B cell (primary cell): ENCODE results near the gene NIPA2. TPM values are rescaled to one million over a fixed set of nuclear protein-coding genes. Genes with fewer than 3 reads are reported as not detected.

ENCODE experiments used
- ATAC-seq: fragments of 200-7000 bp; cut with Tn5 transposase; one replicate; pipeline ENCODE4 v1.10.0; 2021; ENCODE audit warnings: low read depth, mild to moderate bottlenecking, moderate number of reproducible peaks, moderate library complexity
- CTCF ChIA-PET: fragments of 350-600 bp; sonication (Branson Sonifier 250); formaldehyde crosslinking; loops from one replicate; lab custom pipeline; 2021; ENCODE audit warnings: antibody characterized with exemption, inconsistent platforms; lab: Charles Lee
- POLR2A ChIA-PET: fragments of 350-600 bp; sonication (Branson Sonifier 250); formaldehyde crosslinking; loops from one replicate; lab custom pipeline; 2021; ENCODE audit warnings: antibody characterized with exemption; lab: Charles Lee
- DNase-seq: peaks from one replicate; pipeline ENCODE4 v3.0.0; 2013
- H2AFZ ChIP-seq: 2 replicates; pipeline ENCODE4 v1.6.1; 2012; ENCODE audit warnings: mild to moderate bottlenecking, low read depth, low read length; ENCODE audit not compliant: insufficient read depth, poor library complexity, severe bottlenecking
- H3K27ac ChIP-seq, 2 donors: 1 replicate in 1 of 2; 2 replicates in 1 of 2; pipeline ENCODE4 v1.5.1; 2012 to 2013; ENCODE audit warnings: low read length in 2 of 2, mild to moderate bottlenecking in 2 of 2, moderate library complexity in 1 of 2
- H3K27me3 ChIP-seq, 4 experiments: fragments of 200-600 bp in 1 of 4; sonication (generic) in 1 of 4; replicated peaks in 1 of 4; 1 replicate in 2 of 4; 2 replicates in 2 of 4; pipeline versions ENCODE4 v1.6.1 to v1.7.0; 2013 to 2016; ENCODE audit warnings: low read length in 3 of 4, mild to moderate bottlenecking in 2 of 4, mixed read lengths in 1 of 4, moderate library complexity in 1 of 4; ENCODE audit not compliant: insufficient read depth in 4 of 4, control insufficient read depth in 3 of 4; ENCODE audit errors: control extremely low read depth in 1 of 4
- H3K36me3 ChIP-seq, 2 experiments: replicated peaks in 1 of 2; 1 replicate in 1 of 2; 2 replicates in 1 of 2; pipeline versions ENCODE4 v1.6.1 to v1.7.1; 2013; ENCODE audit warnings: low read length in 1 of 2; ENCODE audit not compliant: insufficient read depth in 2 of 2, control insufficient read depth in 1 of 2; ENCODE audit errors: control extremely low read depth in 1 of 2, extremely low read depth in 1 of 2
- H3K4me1 ChIP-seq, 2 donors: fragments of 200-600 bp in 1 of 2; sonication (generic) in 1 of 2; 1 replicate in 1 of 2; 2 replicates in 1 of 2; pipeline versions ENCODE4 v1.5.1 to v1.6.1; 2013 to 2017; ENCODE audit warnings: low read length in 2 of 2; ENCODE audit not compliant: control insufficient read depth in 2 of 2, insufficient read depth in 2 of 2
- H3K4me2 ChIP-seq: replicated peaks from 2 replicates; pipeline ENCODE3; 2012; ENCODE audit warnings: mild to moderate bottlenecking, low read depth, low read length; ENCODE audit not compliant: poor library complexity, severe bottlenecking
- H3K4me3 ChIP-seq, 5 experiments: fragments of 200-600 bp in 1 of 5; sonication (generic) in 1 of 5; 1 replicate in 3 of 5; 2 replicates in 2 of 5; pipeline versions ENCODE4 v1.5.1 to v1.7.0; 2011 to 2016; ENCODE audit warnings: low read length in 4 of 5, mild to moderate bottlenecking in 4 of 5, low read depth in 2 of 5, control low read depth in 1 of 5, moderate library complexity in 1 of 5; ENCODE audit not compliant: insufficient read depth in 1 of 5; ENCODE audit errors: control extremely low read depth in 1 of 5, extremely low read depth in 1 of 5
- H3K79me2 ChIP-seq: fragments of 200-600 bp; sonication (generic); one replicate; pipeline ENCODE4 v1.6.0; 2016; ENCODE audit warnings: low read length; ENCODE audit not compliant: control insufficient read depth, insufficient read depth
- H3K9ac ChIP-seq: fragments of 200-600 bp; sonication (generic); 2 replicates; pipeline ENCODE4 v1.6.1; 2017; ENCODE audit warnings: mild to moderate bottlenecking, low read length, moderate library complexity
- H3K9me3 ChIP-seq, 3 donors: one replicate each; pipeline versions ENCODE4 v1.6.1 to v1.7.1; 2013; ENCODE audit warnings: low read length in 2 of 3; ENCODE audit not compliant: control insufficient read depth in 2 of 3, insufficient read depth in 1 of 3; ENCODE audit errors: control extremely low read depth in 1 of 3
- H4K20me1 ChIP-seq: 2 replicates; pipeline ENCODE4 v1.6.0; 2012; ENCODE audit warnings: mild to moderate bottlenecking, low read length; ENCODE audit not compliant: insufficient read depth, control insufficient read depth, poor library complexity, severe bottlenecking
- H3K27ac Mint-ChIP-seq: one replicate; pipeline ENCODE4 v1.8.0; 2021; ENCODE audit warnings: mixed read lengths
- H3K27me3 Mint-ChIP-seq: one replicate; pipeline ENCODE4 v1.8.0; 2021; ENCODE audit warnings: mixed read lengths
- H3K4me1 Mint-ChIP-seq: one replicate; pipeline ENCODE4 v1.8.0; 2021; ENCODE audit warnings: mixed read lengths
- H3K4me3 Mint-ChIP-seq: one replicate; pipeline ENCODE4 v1.8.0; 2021; ENCODE audit warnings: mixed read lengths
- H3K9me3 Mint-ChIP-seq: one replicate; pipeline ENCODE4 v1.8.0; 2022; ENCODE audit warnings: mixed read lengths; ENCODE audit not compliant: insufficient read depth
- CTCF ChIP-seq: fragments of 200-600 bp; IDR thresholded peaks from one replicate; pipeline ENCODE4 v1.8.0; 2022; ENCODE audit warnings: antibody characterized with exemption, mild to moderate bottlenecking
- EZH2 ChIP-seq: IDR thresholded peaks from 2 replicates; pipeline ENCODE4 v1.6.1; 2012; ENCODE audit warnings: borderline replicate concordance, low read depth, mild to moderate bottlenecking, moderate library complexity, low read length; ENCODE audit not compliant: insufficient read depth, poor library complexity, severe bottlenecking
- WGBS: methylation state at CpG from one replicate; pipeline ENCODE4 v1.1.5; 2013; ENCODE audit warnings: missing lambda C conversion rate; ENCODE audit not compliant: insufficient coverage; 5-methylcytosine and 5-hydroxymethylcytosine counted together
- intact Hi-C: fragments of 100-400 bp; cut with micrococcal nuclease; formaldehyde crosslinking; loops from one replicate; pipeline ENCODE4 v1.10.0; 2022
- polyA plus RNA-seq: library from polyadenylated mRNA; depleted of rRNA; stranded (reverse); fragments of >200 nt; gene quantifications from 2 replicates; pipeline ENCODE4 v1.2.3, GENCODE V29; 2012
- total RNA-seq, 2 donors: library from RNA; stranded (reverse); fragments of 120-200 nt in 1 of 2; gene quantifications; 1 replicate in 1 of 2; 2 replicates in 1 of 2; pipeline versions ENCODE4 v1.2.3 to v1.2.4, GENCODE V29; 2013 to 2022

Gene NIPA2
- total and polyA plus RNA-seq, 2 donors (not counting 1 experiment from before 2014, with no cell fraction given) = 47.1 to 65.3 TPM

GRCh38 chr15:22916606-22917350, 78.3 kb downstream of the NIPA2 start:
- Mint-ChIP-seq H3K27me3 (no peaks in the 10 kb centered on the region), H3K9me3 (no peaks in the 10 kb centered on the region), H3K4me3 (no peak overlapping the region), H3K27ac (no peak overlapping the region), H3K4me1 (no peaks in the 10 kb centered on the region)
- H4K20me1 ChIP-seq = no peaks in the 10 kb centered on the region
- ChIA-PET POLR2A (no interaction called here), CTCF (no interaction called here)
- TF ChIP-seq CTCF = no peak
- no peak for TF ChIP-seq EZH2
- no peaks in the 10 kb centered on the region for H3K4me1 ChIP-seq
- no peaks in the 10 kb centered on the region for H3K9me3 ChIP-seq
- no peaks in the 10 kb centered on the region for H3K27me3 ChIP-seq
- intact Hi-C loops = no loop called here
- 96% methylated on average over 34 of the region's 36 CpGs for WGBS
- ATAC-seq = no peak
- no peaks in the 10 kb centered on the region for H3K36me3 ChIP-seq
- no peak overlapping the region for H3K4me2 ChIP-seq
- H3K79me2 ChIP-seq = no peaks in the 10 kb centered on the region
- H3K27ac ChIP-seq = no peak overlapping the region
- H3K4me3 ChIP-seq = no peak overlapping the region
- H3K9ac ChIP-seq = no peak overlapping the region
- no peak overlapping the region for H2AFZ ChIP-seq
- DNase-seq = no peak

GRCh38 chr15:22917556-22917955, 79.1 kb downstream of the NIPA2 start:
- Histone ChIP-seq H3K27me3 (no peaks in the 10 kb centered on the region), H3K36me3 (no peaks in the 10 kb centered on the region), H3K4me2 (no peak overlapping the region), H3K27ac (no peak overlapping the region), H3K4me3 (no peak overlapping the region), H2AFZ (no peak overlapping the region), H4K20me1 (no peaks in the 10 kb centered on the region), H3K79me2 (no peaks in the 10 kb centered on the region), H3K9ac (no peak overlapping the region), H3K9me3 (no peaks in the 10 kb centered on the region), H3K4me1 (no peaks in the 10 kb centered on the region)
- POLR2A ChIA-PET = no interaction called here
- H3K27me3 Mint-ChIP-seq = no peaks in the 10 kb centered on the region
- TF ChIP-seq EZH2 = no peak
- no peak for TF ChIP-seq CTCF
- intact Hi-C loops = no loop called here
- DNase-seq (no peak), ATAC-seq (no peak)
- no peaks in the 10 kb centered on the region for H3K4me1 Mint-ChIP-seq
- H3K4me3 Mint-ChIP-seq = no peak overlapping the region
- CTCF ChIA-PET = no interaction called here
- WGBS = 95% methylated on average over 18 of the region's 18 CpGs
- H3K9me3 Mint-ChIP-seq = no peaks in the 10 kb centered on the region
- no peak overlapping the region for H3K27ac Mint-ChIP-seq
